RWPE1 (cell line): ENCODE measurements around the gene CEP170B.
"Not testable (repeated sequence)": the region's sequence is repeated elsewhere in the genome, so short reads cannot be mapped to it uniquely, and the experiment has no call there.

Source experiments
- CTCF ChIA-PET: fragments of 350-600 bp; sonication (Branson Sonifier 250); formaldehyde crosslinking; extraction: SDS; loops from one replicate; lab custom pipeline; 2021; lab: Yijun Ruan, JAX
- POLR2A ChIA-PET: fragments of 400-600 bp; formaldehyde crosslinking; extraction: SDS; loops from one replicate; lab custom pipeline; 2020; ENCODE audit warnings: antibody characterized with exemption; ENCODE audit not compliant: low non-redundant PET; lab: Yijun Ruan, JAX
- DNase-seq: peaks from one replicate; pipeline ENCODE4 v3.0.0; 2012; ENCODE audit warnings: low spot score
- H3K27ac ChIP-seq: fragments of 450-650 bp; 2 replicates; pipeline ENCODE4 v1.5.1; 2017
- TF ChIP-seq, protein P1 (sequence below): fragments of 450-650 bp; conservative IDR thresholded peaks from 2 replicates; pipeline ENCODE4 v1.5.1; 2017; ENCODE audit warnings: low read depth, mild to moderate bottlenecking

The CEP170B gene

DNA sequence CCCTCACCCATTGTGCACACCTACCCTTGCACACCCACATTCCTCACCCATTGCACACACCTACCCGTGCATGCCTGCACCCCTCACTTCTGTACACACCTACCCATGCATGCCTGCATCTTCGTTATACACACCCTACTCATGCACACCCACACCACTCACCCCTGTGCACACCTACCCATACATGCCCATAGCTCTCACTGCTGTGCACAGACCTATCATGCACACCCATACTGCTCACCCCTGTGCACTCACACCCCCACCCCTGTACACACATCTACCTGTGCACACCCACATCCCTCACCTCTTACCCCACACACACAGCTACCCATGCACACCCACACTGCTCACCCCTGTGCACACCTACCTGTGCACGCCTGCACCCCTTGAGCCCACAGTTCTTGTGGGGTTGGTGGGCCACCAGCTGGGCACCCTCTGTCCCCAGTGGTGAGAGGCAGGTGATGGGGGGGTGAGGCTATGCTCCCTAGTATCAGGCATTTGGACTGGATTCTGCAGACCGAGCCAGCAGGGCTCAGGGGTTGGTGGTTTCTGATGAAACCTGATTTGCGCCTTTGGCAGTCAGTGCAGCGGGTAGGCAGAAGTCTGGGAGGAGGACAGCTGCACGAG, 15.6 kb downstream of the CEP170B start:
- TF ChIP-seq, protein P1, sequence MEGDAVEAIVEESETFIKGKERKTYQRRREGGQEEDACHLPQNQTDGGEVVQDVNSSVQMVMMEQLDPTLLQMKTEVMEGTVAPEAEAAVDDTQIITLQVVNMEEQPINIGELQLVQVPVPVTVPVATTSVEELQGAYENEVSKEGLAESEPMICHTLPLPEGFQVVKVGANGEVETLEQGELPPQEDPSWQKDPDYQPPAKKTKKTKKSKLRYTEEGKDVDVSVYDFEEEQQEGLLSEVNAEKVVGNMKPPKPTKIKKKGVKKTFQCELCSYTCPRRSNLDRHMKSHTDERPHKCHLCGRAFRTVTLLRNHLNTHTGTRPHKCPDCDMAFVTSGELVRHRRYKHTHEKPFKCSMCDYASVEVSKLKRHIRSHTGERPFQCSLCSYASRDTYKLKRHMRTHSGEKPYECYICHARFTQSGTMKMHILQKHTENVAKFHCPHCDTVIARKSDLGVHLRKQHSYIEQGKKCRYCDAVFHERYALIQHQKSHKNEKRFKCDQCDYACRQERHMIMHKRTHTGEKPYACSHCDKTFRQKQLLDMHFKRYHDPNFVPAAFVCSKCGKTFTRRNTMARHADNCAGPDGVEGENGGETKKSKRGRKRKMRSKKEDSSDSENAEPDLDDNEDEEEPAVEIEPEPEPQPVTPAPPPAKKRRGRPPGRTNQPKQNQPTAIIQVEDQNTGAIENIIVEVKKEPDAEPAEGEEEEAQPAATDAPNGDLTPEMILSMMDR, result no peak
- ChIA-PET CTCF (interaction anchor here (0.7 to 1.3 kb wide), 2 partner anchors 24 to 89 kb away, joined by 3 to 4 read pairs; no protein-coding TSS in a partner anchor), POLR2A (no interaction called here)
- no peak for DNase-seq
- H3K27ac ChIP-seq, result peak overlapping the region; percentile 74

DNA sequence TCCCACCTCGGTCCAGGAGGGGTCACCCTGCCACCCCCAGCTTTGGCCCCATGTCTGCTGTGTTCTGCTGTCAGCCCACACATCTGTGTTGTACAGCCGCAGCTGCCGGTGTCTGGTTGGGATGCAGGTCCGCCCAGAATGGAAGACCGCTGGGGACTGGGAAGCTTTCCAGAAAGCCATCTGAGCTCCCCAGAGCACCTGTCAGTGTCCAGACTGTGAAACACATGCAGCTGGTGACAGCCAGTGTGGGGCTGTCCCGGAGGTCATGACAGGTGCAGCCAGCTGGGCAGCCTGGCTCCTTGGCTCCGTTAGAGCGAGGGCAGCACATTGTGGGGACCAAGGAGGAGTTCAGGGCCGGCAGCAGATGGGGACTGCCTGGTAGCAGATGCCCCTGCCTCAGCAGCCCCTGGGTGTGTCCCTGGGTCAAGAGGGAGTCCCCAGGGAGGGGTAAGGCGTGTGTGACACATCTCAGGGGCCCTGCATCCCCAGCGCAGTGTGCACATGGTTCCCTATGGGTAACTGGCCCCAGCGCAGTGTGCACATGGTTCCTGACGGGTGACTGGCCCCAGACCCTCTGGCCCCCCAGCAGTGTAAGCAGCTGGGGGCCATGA, 16.4 kb downstream of the CEP170B start:
- ChIA-PET CTCF (interaction anchor here (0.7 kb wide), 1 partner anchor 15 kb away, joined by 3 read pairs; no protein-coding TSS in a partner anchor), POLR2A (no interaction called here)
- DNase-seq, result no peak
- TF ChIP-seq, protein P1, result no peak
- H3K27ac ChIP-seq, result peak overlapping the region; percentile 74

DNA sequence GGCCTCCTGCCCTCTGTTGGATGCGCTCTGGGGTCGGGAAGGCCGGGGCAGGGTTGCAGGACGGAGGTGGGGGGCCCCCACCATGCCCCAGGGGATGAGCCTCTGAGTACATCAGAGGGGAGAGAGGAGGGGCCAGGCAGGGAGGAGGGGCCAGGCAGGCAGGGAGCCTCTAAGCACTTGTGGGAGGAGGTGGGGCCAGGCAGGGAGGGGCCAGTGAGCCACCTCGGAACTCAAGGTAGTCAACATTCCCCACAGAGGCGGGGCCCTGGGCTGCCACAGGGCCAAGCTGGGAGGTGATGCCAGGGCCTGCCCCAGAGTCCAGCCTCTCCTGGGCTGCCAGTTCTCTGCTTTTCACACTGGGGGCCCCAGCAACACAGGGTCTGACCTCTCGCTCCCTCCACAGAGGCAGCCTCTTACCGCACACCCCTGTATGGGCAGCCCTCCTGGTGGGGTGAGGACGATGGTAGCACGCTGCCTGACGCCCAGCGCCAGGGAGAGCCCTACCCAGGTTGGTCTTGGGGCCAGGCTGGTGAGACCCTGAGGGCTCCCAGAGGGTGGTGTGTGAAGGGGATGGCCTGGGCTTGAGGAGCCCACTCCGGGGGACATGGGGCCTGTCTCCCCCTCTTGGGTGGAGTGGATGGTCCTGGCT, 17.4 kb downstream of the CEP170B start:
- CTCF ChIA-PET, result interaction anchor here (0.6 kb wide), 1 partner anchor 56 kb away, joined by 4 read pairs; no protein-coding TSS in a partner anchor
- peak; percentile 92 for DNase-seq
- H3K27ac ChIP-seq, result peak overlapping the region; percentile 74
- POLR2A ChIA-PET, result interaction anchor here (1.0 kb wide), 1 partner anchor 16 kb away, joined by 5 read pairs; no protein-coding TSS in a partner anchor
- TF ChIP-seq, protein P1, result no peak

DNA sequence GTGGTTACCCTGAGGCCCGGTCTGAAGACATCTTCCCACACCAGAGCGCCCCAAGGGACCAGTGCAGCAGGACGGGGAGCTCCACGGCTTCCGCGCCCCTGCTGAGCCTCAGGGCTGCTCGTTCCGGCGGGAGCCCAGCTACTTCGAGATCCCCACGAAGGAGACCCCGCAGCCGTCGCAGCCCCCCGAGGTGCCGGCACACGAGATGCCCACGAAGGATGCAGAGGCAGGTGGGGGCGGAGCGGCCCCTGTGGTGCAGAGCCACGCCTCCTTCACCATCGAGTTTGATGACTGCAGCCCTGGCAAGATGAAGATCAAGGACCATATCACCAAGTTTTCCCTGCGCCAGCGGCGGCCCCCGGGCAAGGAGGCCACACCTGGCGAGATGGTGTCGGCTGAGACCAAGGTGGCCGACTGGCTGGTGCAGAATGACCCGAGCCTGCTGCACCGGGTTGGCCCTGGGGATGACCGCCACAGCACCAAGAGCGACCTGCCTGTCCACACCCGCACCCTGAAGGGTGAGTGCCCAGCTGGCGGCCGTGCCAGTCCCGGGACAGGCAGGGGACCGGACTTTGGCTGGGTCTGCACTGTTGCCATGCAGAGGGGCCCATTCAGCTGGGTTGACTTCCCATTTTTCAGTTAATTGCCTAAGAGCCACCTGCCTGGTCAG, 18.1 kb downstream of the CEP170B start:
- ChIA-PET POLR2A (interaction anchor here (1.0 kb wide), 1 partner anchor 16 kb away, joined by 5 read pairs; no protein-coding TSS in a partner anchor), CTCF (interaction anchor here (0.6 kb wide), 3 partner anchors 57 to 645 kb away, joined by 4 to 6 read pairs (median 4); no protein-coding TSS in a partner anchor)
- peak overlapping the region; percentile 74 for H3K27ac ChIP-seq
- TF ChIP-seq, protein P1, result no peak
- DNase-seq, result no peak

DNA sequence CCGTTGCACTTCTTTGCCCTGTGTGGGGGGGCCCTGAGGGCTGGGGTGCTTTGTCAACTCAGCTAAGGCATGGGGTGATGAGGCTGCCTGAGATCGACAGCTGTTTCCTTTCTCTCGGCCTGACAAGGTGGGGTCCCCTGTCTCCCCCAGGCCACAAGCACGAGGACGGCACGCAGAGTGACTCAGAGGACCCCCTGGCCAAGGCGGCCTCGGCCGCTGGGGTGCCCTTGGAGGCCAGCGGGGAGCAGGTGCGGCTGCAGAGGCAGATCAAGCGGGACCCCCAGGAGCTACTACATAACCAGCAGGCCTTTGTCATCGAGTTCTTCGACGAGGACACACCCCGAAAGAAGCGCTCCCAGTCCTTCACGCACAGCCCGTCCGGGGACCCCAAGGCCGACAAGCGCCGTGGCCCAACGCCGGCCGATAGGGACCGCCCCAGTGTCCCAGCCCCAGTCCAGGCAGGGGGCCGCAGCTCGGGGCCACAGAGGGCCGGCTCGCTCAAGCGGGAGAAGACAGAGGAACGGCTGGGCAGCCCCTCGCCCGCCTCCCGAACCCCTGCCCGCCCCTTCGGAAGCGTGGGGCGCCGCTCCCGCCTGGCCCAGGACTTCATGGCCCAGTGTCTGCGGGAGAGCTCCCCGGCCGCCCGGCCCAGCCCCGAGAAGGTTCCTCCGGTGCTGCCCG, 18.8 kb downstream of the CEP170B start:
- ChIA-PET CTCF (interaction anchor here (0.6 kb wide), 2 partner anchors 184 to 644 kb away, joined by 4 to 6 read pairs; no protein-coding TSS in a partner anchor), POLR2A (no interaction called here)
- peak overlapping the region; percentile 74 for H3K27ac ChIP-seq
- TF ChIP-seq, protein P1, result no peak
- no peak for DNase-seq

DNA sequence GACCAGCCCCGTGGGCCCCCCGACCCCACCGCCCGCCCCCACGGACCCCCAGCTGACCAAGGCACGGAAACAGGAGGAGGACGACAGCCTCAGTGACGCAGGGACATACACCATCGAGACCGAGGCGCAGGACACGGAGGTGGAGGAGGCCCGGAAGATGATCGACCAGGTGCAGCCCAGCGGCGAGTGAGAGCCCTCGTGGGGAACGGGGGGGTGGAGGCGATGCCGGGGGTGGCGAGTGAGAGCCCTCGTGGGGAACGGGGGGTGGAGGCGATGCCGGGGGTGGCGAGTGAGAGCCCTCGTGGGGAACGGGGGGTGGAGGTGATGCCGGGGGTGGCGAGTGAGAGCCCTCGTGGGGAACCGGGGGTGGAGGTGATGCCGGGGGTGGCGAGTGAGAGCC, 19.3 kb downstream of the CEP170B start:
- DNase-seq, H3K27ac ChIP-seq, CTCF ChIA-PET, POLR2A ChIA-PET: not testable (repeated sequence)
